Measurements from ENCODE around the gene PRKN. TPM values are rescaled to one million over a fixed set of nuclear protein-coding genes. Genes with fewer than 3 reads are reported as not detected.

Gene PRKN
- total RNA-seq, 1 experiment from 2014 or later, result 2.0 TPM

DNA sequence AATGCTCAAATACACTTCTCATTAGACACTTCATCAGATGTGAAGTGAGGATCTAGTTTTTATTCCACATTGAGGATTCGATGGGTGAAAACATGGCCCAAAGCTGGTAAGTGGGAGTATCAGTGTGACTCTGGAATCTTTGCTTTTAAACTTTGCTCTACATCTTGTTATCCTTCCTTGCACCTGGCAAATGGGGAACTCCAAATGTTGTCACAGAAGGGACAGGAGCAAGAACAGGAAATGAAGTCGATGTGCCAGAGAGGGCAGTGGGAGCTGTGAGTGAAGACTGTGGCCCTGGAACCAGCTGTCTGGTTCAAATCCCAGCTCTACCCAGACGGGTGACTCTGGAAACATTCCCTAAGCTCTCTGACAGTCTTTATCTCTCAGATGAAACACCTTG lies 1367.0 kb downstream of the PRKN start:
- Mint-ChIP-seq H3K27ac (no peak overlapping the region), H3K4me1 (peaks cover 9 to 11% of the 10 kb centered on the region in 2 experiments), H3K4me3 (no peak overlapping the region), H3K27me3 (ENCODE audit: low read depth) (no peaks in the 10 kb centered on the region), H3K36me3 (ENCODE audit: insufficient read depth in 1 of 3, low read depth in 3 of 3) (peaks cover 3 to 14% (median 4%) of the 10 kb centered on the region in 3 experiments; a peak in 6 of 7 replicates), H3K9me3 (peaks cover 10 to 15% of the 10 kb centered on the region in 2 experiments)
- no peaks in the 10 kb centered on the region for H3K79me1 ChIP-seq (ENCODE audit: insufficient read depth, low read depth, low read length, poor library complexity, severe bottlenecking)
- H2BK12ac ChIP-seq (ENCODE audit: insufficient read length, low read depth, low read length), result no peak overlapping the region
- no peak overlapping the region for H3K18ac ChIP-seq (ENCODE audit: insufficient read length, low read depth, low read length)
- H3K56ac ChIP-seq (ENCODE audit: insufficient read length, low read depth, low read length), result no peak overlapping the region
- H2BK120ac ChIP-seq (ENCODE audit: low read depth, low read length, poor library complexity, severe bottlenecking), result no peak overlapping the region
- no peak for DNase-seq
- no peak overlapping the region for H2BK20ac ChIP-seq (ENCODE audit: low read depth, low read length, poor library complexity, severe bottlenecking)
- no peak overlapping the region for H3K9ac ChIP-seq (ENCODE audit: extremely low read depth, insufficient read length, low read length)
- no peak overlapping the region for H4K5ac ChIP-seq (ENCODE audit: insufficient read length, low read depth, low read length)
- no peak overlapping the region for H4K8ac ChIP-seq (replicated peaks; ENCODE audit: insufficient read length, low read depth, low read length)
- H4K20me1 ChIP-seq (ENCODE audit: control insufficient read depth, insufficient read depth, insufficient read length), result no peaks in the 10 kb centered on the region
- no peak overlapping the region for H4K91ac ChIP-seq (ENCODE audit: insufficient read length, low read depth, low read length)
- H3K27ac ChIP-seq (ENCODE audit: insufficient read length, low read depth, low read length), result no peak overlapping the region
- H3K14ac ChIP-seq (ENCODE audit: insufficient read depth, low read length), result no peak overlapping the region
- no peak overlapping the region for H3T11ph ChIP-seq (ENCODE audit: low read length)
- H3K23ac ChIP-seq (ENCODE audit: insufficient read length, low read depth, low read length), result no peak overlapping the region
- no peaks in the 10 kb centered on the region for H3K79me2 ChIP-seq (ENCODE audit: insufficient read depth, low read length)
- H2AK5ac ChIP-seq (ENCODE audit: insufficient read length, low read length), result no peak overlapping the region
- no peak overlapping the region for H2BK15ac ChIP-seq (ENCODE audit: low read depth, low read length)
- no peaks in the 10 kb centered on the region for H3K27me3 ChIP-seq (ENCODE audit: insufficient read depth, low read length)
- no CpG with 5 or more reads among the region's 3 CpGs for whole genome bisulfite sequencing (ENCODE audit: extremely low coverage, insufficient read length, low lambda C conversion rate)
- no peaks in the 10 kb centered on the region for H3K4me1 ChIP-seq (ENCODE audit: insufficient read depth, low read length)
- H2AFZ ChIP-seq (ENCODE audit: low read length), result no peak overlapping the region
- TF ChIP-seq, protein P1, sequence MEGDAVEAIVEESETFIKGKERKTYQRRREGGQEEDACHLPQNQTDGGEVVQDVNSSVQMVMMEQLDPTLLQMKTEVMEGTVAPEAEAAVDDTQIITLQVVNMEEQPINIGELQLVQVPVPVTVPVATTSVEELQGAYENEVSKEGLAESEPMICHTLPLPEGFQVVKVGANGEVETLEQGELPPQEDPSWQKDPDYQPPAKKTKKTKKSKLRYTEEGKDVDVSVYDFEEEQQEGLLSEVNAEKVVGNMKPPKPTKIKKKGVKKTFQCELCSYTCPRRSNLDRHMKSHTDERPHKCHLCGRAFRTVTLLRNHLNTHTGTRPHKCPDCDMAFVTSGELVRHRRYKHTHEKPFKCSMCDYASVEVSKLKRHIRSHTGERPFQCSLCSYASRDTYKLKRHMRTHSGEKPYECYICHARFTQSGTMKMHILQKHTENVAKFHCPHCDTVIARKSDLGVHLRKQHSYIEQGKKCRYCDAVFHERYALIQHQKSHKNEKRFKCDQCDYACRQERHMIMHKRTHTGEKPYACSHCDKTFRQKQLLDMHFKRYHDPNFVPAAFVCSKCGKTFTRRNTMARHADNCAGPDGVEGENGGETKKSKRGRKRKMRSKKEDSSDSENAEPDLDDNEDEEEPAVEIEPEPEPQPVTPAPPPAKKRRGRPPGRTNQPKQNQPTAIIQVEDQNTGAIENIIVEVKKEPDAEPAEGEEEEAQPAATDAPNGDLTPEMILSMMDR (conservative IDR thresholded peaks at IDR 0.05), result no peak
- no peak overlapping the region for H2BK5ac ChIP-seq (ENCODE audit: insufficient read length, low read length)
- H3K4me2 ChIP-seq (ENCODE audit: insufficient read depth, insufficient read length, low read length), result no peak overlapping the region
- no peaks in the 10 kb centered on the region for H3K23me2 ChIP-seq (ENCODE audit: insufficient read length, low read depth, low read length, poor library complexity, severe bottlenecking)
- no peaks in the 10 kb centered on the region for H3K9me3 ChIP-seq (ENCODE audit: control insufficient read depth, low read depth, low read length)
- no peak overlapping the region for H3K4ac ChIP-seq (ENCODE audit: low read depth, low read length)
